Measurements from ENCODE around the gene C14orf132.

The C14orf132 gene

GRCh38 chr14:96119947-96120346 lies 80.8 kb downstream of the C14orf132 start:
- no peak for DNase-seq (ENCODE audit: low spot score)

- no peak for DNase-seq (ENCODE audit: low spot score)
These were observed 81.2 kb downstream of the C14orf132 start for GRCh38 chr14:96120392-96120791.

GRCh38 chr14:96120941-96121340 lies 81.8 kb downstream of the C14orf132 start:
- no peak for DNase-seq (ENCODE audit: low spot score)

- no peak for DNase-seq (ENCODE audit: low spot score)
These were observed 82.7 kb downstream of the C14orf132 start for GRCh38 chr14:96121660-96122395.

- DNase-seq (ENCODE audit: low spot score): no peak
These were observed 83.3 kb downstream of the C14orf132 start for GRCh38 chr14:96122496-96122895.

DNA sequence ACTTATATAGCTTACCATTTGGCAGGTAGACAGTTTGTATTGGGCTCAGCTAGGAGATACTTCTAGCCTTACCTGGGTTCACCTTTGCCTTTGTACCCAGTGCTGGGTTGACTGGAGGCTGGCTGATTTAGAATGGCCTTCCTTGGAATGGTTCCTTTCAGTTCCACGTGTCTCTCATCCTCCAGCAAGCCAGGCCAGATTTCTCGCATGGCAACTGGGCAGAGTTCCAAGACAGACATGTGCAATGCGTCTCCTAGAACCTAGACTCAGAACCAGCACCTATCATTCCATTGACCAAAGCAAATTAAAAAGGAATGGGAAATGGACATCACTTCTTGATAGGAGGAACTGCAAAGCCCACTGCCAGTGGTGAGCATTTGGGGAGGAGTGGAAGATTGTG lies 86.4 kb downstream of the C14orf132 start:
- no peak for DNase-seq (ENCODE audit: low spot score)

- DNase-seq (ENCODE audit: low spot score): no peak
These were observed 87.2 kb downstream of the C14orf132 start for GRCh38 chr14:96126339-96126782.

- no peak for DNase-seq (ENCODE audit: low spot score)
These were observed 87.7 kb downstream of the C14orf132 start for GRCh38 chr14:96126783-96127271.

- DNase-seq (ENCODE audit: low spot score): no peak
These were observed 90.1 kb downstream of the C14orf132 start for GRCh38 chr14:96129128-96129736.

DNA sequence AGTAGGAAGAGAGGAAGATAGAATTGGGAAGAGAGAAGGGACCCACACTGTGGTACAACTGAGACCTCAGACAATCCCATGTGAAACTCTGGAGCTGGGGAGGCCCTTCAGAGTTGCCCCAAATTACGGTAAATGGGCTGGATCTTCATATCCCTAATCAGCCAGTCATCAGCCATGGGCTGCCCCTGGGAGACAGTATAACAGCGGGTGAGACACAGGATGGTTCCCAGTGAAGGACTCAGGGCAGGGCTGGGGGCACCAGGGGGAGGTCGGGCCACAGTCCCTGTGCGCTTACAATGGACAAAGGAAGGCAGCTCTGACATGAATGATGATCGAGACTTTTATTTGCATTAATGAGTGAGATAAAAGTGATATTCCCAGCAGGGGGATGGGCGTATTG lies 91.2 kb downstream of the C14orf132 start:
- DNase-seq (ENCODE audit: low spot score): no peak

- DNase-seq (ENCODE audit: low spot score): no peak
These were observed 91.7 kb downstream of the C14orf132 start for GRCh38 chr14:96130854-96131253.

DNA sequence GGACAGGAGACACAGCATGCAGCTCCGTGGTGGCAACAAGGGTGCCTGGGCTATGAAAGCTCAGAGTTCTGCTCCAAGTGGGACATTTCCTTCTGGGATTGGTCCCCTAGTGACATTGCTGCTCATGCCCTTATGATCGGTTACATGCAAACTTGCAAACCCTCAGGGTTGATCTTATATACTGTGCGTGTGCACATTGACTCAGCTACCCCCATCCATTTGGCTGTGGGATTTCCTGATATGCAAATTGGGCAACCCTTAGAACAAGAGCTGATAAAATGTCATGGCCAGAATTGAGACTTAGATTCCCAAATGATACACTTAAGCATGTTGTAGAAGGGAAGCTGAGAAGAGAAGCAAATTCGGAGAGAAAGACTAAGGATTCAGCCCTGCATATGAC lies 92.7 kb downstream of the C14orf132 start:
- no peak for DNase-seq (ENCODE audit: low spot score)

DNA sequence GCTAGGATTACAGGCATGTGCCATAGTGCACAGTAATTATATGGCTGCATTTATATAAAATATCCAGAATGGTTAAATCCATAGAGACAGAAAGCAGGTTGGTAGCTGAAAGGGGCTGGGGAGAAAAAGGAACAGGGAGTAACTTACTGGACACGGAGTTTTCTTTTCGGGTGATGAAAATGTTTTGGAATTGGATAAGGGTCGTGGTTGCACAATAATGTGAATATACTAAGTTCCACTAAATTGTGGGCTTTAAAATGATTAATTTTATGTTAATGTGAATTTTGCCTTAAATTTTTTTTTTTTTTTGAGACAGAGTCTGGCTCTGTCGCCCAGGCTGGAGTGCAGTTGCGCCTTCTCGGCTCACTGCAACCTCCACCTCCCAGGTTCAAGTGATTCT lies 95.3 kb downstream of the C14orf132 start:
- DNase-seq (ENCODE audit: low spot score): no peak

DNA sequence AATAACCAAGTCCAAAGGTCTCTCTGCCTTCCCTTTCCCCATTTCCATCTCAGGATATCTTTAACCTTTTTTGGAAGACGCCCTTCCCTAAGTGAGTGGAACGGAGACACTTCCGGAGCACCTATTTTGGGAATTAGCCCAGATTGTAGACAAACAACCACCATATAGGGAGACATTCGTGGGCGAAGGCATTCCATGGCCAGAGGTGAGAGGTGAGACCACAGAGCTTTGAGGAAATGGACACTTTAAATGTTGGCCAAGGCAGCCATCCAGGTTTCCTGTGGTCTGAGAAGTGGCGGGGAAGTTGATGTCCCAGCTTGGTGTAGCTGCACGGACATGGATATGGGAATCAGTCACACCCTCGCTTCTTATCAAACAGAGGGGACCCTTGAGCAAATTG lies 96.1 kb downstream of the C14orf132 start:
- no peak for DNase-seq (ENCODE audit: low spot score)

DNA sequence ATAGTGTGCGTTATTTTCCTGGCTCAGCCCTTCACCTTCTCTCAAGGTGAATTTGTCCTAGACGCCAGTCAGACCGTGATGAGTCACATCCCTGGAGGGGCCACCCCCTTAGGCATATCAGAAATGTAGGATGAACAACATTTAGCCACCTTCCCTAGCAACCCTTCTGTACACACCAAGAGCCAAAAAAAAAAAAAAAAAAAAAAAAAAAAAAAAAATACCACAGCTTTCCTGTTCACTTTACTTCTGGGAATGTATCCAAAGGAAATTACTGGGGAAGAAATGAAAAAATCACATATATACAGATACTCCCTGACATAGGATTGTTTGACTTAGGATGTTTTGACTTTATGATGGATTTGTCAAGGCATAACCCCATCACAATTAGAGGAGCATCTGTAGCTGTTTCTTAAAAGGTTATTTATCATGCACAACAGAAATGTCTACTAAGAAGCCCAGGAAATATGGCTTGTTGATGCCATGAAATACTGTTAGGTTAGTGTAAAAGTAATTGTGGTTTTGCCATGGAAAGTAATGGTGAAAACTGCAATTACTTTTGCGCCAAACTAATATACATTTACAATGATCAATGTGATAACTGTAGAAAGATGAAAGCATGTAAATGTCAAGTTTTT lies 97.3 kb downstream of the C14orf132 start:
- no peak for DNase-seq (ENCODE audit: low spot score)

GRCh38 chr14:96138241-96138640 lies 99.1 kb downstream of the C14orf132 start:
- DNase-seq (ENCODE audit: low spot score): no peak

DNA sequence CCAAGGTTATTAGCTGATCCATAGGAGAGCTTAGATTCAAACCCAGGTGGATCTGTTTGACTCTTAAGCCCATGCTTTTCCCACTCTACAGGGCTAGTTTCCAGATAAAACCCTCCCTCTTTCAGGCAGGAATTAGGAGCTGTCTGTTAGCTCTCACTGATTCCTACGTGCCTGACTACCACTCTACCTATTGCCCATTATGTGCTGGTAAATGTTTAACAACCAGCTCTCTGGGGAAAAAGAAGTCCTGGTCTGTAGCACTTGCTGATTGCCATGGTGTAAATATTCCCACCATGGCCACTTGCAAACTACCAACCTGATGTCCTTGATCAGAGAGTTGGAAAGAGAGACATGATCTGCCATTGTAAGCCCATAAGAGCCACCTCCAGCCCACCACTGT lies 100.0 kb downstream of the C14orf132 start:
- no peak for DNase-seq (ENCODE audit: low spot score)

DNA sequence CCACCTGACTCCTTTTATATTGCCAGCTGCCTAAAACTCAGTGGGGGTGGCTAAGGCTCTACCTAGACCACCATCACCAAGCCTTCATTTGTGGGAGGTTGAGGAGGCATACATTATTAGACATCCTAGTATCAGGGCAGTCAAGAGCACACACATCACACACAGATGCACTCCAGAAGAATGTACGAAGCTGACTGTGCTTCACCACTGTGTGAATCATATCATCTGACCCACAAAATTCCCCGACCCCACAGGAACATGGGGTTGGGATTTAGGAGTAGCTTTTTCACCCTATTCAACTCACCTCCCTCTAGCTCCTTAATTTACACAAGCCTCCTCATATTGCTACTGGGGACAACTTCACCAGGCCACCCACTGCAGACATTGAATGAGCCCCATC lies 100.7 kb downstream of the C14orf132 start:
- no peak for DNase-seq (ENCODE audit: low spot score)

DNA sequence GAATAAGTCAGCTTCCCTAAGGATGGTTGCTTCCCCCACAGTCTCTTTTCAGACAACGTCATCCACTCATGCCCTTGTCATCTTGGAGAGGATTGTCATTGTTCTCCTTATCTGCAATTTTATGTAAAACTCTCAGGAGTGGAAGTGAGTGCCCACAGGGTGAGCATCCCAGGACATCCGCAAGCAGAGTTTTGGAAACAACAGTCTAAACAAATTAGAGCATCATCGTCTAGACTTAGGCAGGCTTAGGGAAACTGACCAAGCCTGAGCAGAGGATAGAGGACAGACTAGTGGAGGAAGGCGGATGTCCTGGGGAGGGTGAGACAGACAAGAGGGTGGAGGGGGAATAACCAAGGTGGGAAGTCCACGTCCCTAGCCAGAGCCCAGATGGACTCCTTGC lies 101.8 kb downstream of the C14orf132 start:
- DNase-seq (ENCODE audit: low spot score): no peak
